ENCODE measurements around the gene SORBS1.

SORBS1 gene

GRCh38 chr10:95434583-95434982, 126.6 kb downstream of the SORBS1 start:
- TF ChIP-seq ISL1 (CRISPR knock-in tag; IDR thresholded peaks at IDR 0.05) = no peak
- TF ChIP-seq POU6F1 (CRISPR knock-in tag; IDR thresholded peaks at IDR 0.05; ENCODE audit: borderline replicate concordance, low read depth) = no peak
- TF ChIP-seq SNAI2 (CRISPR knock-in tag; IDR thresholded peaks at IDR 0.05) = no peak
- TF ChIP-seq ZNF70 (CRISPR knock-in tag; IDR thresholded peaks at IDR 0.05) = no peak
- no peak for TF ChIP-seq TCF4 (CRISPR knock-in tag; IDR thresholded peaks at IDR 0.05; ENCODE audit: borderline replicate concordance)
- TF ChIP-seq ZNF565 (CRISPR knock-in tag; conservative IDR thresholded peaks at IDR 0.05; ENCODE audit: low read depth) = no peak
- no peak for TF ChIP-seq ZFP30 (CRISPR knock-in tag; IDR thresholded peaks at IDR 0.05)
- no peak for ATAC-seq

- no peak for ATAC-seq
- TF ChIP-seq GLIS3 (CRISPR knock-in tag; IDR thresholded peaks at IDR 0.05) = no peak
- TF ChIP-seq TCF4 (CRISPR knock-in tag; IDR thresholded peaks at IDR 0.05; ENCODE audit: borderline replicate concordance) = no peak
- no peak for TF ChIP-seq ZFP3 (CRISPR knock-in tag; IDR thresholded peaks at IDR 0.05)
- TF ChIP-seq SNAI2 (CRISPR knock-in tag; IDR thresholded peaks at IDR 0.05) = no peak
- TF ChIP-seq ZNF8 (CRISPR knock-in tag; IDR thresholded peaks at IDR 0.05) = no peak
- no peak for TF ChIP-seq PPARA (CRISPR knock-in tag; IDR thresholded peaks at IDR 0.05; ENCODE audit: borderline replicate concordance)
- no peak for TF ChIP-seq BACH2 (CRISPR knock-in tag; IDR thresholded peaks at IDR 0.05; ENCODE audit: borderline replicate concordance)
- no peak for TF ChIP-seq TSHZ2 (CRISPR knock-in tag; IDR thresholded peaks at IDR 0.05)
- no peak for TF ChIP-seq CSRNP3 (CRISPR knock-in tag; IDR thresholded peaks at IDR 0.05)
- TF ChIP-seq CREB5 (CRISPR knock-in tag; IDR thresholded peaks at IDR 0.05; ENCODE audit: low read depth) = no peak
- no peak for TF ChIP-seq ZNF565 (CRISPR knock-in tag; conservative IDR thresholded peaks at IDR 0.05; ENCODE audit: low read depth)
Measured at GRCh38 chr10:95431900-95432342, 129.2 kb downstream of the SORBS1 start.

- TF ChIP-seq PPARA (CRISPR knock-in tag; IDR thresholded peaks at IDR 0.05; ENCODE audit: borderline replicate concordance) (no peak), PATZ1 (CRISPR knock-in tag; IDR thresholded peaks at IDR 0.05; ENCODE audit: borderline replicate concordance) (no peak), ZNF70 (CRISPR knock-in tag; IDR thresholded peaks at IDR 0.05) (no peak), ZNF8 (CRISPR knock-in tag; IDR thresholded peaks at IDR 0.05) (no peak), POU6F1 (CRISPR knock-in tag; IDR thresholded peaks at IDR 0.05; ENCODE audit: borderline replicate concordance, low read depth) (no peak), BACH2 (CRISPR knock-in tag; IDR thresholded peaks at IDR 0.05; ENCODE audit: borderline replicate concordance) (no peak), ZC3H10 (CRISPR knock-in tag; IDR thresholded peaks at IDR 0.05) (no peak), ZFP3 (CRISPR knock-in tag; IDR thresholded peaks at IDR 0.05) (no peak), CSRNP3 (CRISPR knock-in tag; IDR thresholded peaks at IDR 0.05) (no peak), GLIS3 (CRISPR knock-in tag; IDR thresholded peaks at IDR 0.05) (no peak), TCF4 (CRISPR knock-in tag; IDR thresholded peaks at IDR 0.05; ENCODE audit: borderline replicate concordance) (no peak)
- ATAC-seq = peak; percentile 98
Measured at GRCh38 chr10:95430231-95430951, 130.8 kb downstream of the SORBS1 start.

Measured in SK-N-SH treated with all-trans-retinoic acid at 6 μM for 48 hours (cell line).